RPMI8226 (cell line): Measurements from ENCODE around the gene RHO.
A peak's percentile ranks its signal among the peaks of the same experiment; 100 is the strongest.
"Not testable (repeated sequence)": the region's sequence is repeated elsewhere in the genome, so short reads cannot be mapped to it uniquely, and the experiment has no call there.

Experiments
- DNase-seq: peaks from one replicate; pipeline ENCODE4 v3.0.0-alpha.2; 2015

The RHO gene

DNA sequence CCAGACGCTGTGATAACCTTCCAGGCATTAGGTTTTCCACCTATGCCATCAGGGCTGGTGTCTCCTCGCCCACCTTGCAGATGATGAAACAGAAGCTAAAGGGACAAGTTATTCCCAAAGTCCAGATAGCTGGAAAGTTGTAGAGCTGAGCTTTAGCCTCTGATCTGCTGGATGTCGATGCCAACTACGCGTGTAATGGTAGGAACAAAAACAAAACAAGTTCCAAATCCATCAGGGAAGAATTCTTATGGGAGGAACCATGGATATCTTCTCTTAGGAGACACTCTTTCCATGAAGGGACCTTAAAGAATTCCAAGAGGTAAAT lies 28.1 kb upstream of the RHO start:
- no peak for DNase-seq

- no peak for DNase-seq
These were observed 26.8 kb upstream of the RHO start for GRCh38 chr3:129501630-129502029.

DNA sequence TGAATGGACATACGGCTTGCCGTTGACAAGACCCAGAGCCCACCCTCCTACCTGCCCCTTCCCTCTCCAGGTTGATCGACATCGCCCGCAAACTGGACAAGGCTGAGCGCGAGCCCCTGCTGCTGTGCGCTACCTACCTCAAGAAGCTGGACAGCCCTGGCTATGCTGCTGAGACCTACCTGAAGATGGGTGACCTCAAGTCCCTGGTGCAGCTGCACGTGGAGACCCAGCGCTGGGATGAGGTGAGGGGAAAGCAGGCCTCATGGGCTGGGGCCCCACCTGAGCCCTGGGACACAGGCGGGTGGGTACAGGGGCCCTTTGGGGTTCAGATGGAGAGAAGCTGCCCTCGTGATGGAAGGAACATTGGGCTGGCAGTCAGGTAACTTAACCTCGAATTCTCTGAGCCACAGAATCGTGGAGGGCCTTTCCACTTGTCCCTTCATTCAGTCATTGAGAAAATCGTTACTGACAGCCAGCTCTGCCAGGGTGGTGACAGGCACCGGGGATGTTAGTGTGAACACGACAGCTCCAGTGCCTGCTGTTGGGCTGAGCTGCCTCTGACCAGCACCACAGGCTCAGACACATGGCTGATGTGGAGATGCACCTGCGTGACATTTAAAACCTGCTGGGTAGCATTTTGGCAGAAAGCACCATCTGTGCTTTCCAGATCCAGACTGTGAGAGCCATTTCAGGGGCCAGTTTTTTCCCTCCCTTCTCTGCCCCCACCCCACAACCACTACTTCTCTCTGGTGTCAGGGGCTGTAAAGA lies 25.6 kb upstream of the RHO start:
- peak; percentile 91 for DNase-seq

GRCh38 chr3:129503471-129504291 lies 24.8 kb upstream of the RHO start:
- DNase-seq: no peak

- DNase-seq: peak; percentile 55
These were observed 23.9 kb upstream of the RHO start for GRCh38 chr3:129504471-129505100.

DNA sequence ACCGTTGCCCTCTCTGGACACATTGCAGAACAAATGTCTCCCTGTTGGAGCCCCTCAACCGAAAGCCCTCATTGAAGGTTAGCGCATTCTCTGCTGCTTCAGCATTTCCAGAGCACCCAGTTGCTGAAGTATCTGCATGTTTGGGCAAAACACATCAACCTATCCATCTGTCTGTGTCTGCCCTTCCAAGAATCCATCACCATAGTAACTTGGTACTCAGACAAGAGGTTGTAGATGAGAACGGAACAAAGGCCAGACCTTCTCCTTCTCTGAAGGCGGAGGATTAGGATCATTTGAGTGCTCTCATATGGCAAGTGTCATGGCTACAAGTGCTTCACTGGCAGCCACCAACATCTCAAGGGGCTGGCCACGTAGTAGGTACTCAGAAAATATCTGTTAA lies 23.1 kb upstream of the RHO start:
- peak; percentile 34 for DNase-seq

DNA sequence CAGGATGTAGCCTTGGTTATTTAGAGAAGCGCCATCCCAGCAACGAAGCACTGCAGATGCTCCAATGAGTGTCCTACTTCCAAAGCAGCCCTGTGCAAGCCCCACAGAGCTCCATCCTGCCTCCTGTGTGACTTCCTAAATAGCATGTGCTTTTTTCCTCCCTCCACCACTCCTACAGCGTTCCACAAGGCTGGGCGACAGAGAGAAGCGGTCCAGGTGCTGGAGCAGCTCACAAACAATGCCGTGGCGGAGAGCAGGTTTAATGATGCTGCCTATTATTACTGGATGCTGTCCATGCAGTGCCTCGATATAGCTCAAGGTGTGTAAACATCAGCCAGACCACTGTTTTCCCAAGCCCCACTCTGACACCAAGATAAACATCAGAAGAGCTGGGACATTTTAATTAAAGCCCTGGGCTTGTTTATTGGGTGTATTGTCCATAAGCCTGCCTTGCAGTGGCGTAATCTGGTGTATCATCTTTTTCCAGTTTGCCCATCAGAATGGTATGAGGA lies 22.2 kb upstream of the RHO start:
- no peak for DNase-seq

DNA sequence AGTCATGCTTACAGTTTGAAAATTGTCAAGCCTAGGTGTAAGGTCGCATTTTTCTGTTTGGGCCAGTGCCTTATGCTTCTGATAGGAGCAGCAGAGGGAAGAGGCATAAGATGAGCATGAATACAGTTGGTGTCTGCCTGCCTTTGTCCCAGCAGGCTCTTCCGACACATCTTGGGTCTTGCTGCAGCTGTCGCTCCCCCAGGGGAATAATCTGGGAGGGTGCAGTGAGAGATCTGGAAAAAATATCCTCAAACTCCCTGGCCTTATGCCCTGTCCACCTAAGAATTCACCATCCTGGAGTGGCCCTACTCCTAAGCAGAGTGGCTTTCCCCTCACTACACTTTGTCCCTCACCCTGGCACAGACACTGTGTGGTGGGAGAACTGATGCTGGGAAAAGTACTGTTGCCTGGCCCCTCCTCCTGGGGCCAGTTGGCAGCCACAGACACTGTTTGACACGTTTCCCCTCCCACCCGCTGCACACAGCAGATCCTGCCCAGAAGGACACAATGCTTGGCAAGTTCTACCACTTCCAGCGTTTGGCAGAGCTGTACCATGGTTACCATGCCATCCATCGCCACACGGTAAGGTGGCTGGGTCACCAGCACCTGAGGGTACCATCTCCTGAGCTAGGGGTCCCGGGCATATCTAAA lies 21.1 kb upstream of the RHO start:
- DNase-seq: no peak

GRCh38 chr3:129512595-129512994 lies 15.8 kb upstream of the RHO start:
- DNase-seq: no peak

DNA sequence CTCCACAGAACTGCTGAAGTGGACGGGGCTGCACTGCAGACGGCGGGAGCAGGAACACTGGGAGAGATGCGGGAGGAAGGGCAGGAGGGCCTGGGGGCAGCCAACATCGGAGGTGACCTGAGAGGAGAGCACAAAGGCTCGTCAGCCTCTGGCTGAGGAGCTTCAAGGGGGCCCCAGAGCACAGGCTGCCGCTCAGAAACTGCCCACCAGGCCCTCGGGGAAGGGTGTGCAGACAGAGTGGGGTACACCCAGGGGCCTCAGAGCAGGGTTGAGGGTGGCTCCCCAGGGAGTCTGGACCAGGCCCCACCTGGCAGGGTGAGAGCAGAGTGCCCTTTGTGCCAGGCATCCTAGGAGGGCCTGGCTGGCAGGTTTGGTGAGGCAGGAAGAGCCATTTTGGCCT lies 14.7 kb upstream of the RHO start:
- DNase-seq: no peak

- no peak for DNase-seq
These were observed 14.3 kb upstream of the RHO start for GRCh38 chr3:129514110-129514509.

DNA sequence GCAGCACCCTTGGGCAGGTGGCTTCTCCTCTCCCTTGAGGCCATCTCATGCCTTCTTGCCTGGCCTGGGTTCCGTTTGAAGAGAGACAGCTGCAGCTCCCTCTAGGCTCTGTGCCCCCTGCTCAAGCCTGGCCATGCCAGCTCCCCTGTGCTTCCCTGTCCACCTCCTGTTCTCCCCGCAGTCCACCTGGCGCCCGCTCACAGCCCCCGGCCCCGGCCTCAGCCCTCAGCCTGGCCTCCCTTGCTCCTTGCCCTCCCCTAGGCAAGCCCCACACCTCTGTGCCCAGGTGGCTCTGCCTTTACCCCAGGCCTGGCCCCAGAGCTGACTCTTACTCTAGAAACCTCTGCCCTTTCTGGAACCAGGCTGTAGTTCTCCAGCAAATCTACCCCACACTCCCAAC lies 13.9 kb upstream of the RHO start:
- no peak for DNase-seq

- not testable (repeated sequence) for DNase-seq
These were observed 13.2 kb upstream of the RHO start for GRCh38 chr3:129515108-129515820.

DNA sequence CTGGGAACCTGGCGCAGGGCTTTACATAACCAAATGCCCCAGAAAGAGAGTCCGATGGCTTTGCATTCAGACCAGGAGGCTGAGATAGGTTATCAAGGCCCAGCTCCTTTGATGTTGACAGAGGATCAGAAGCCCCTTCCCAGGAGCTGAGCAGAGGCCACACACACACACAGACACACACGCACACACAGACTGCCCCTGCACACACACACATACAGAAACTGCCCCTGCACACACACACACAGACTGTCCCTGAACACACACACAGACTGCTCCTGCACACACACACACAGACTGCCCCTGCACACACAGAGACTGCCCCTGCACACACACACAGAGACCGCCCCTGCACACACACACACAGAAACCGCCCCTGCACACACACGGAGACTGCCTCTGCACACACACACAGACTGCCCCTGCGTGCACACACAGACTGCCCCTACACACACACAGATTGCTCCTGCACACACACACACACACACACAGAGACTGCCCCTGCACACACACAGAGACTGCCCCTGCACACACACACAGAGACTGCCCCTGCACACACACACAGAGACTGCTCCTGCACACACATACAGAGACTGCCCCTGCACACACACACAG lies 12.5 kb upstream of the RHO start:
- not testable (repeated sequence) for DNase-seq

GRCh38 chr3:129517516-129517915 lies 10.9 kb upstream of the RHO start:
- DNase-seq: no peak

DNA sequence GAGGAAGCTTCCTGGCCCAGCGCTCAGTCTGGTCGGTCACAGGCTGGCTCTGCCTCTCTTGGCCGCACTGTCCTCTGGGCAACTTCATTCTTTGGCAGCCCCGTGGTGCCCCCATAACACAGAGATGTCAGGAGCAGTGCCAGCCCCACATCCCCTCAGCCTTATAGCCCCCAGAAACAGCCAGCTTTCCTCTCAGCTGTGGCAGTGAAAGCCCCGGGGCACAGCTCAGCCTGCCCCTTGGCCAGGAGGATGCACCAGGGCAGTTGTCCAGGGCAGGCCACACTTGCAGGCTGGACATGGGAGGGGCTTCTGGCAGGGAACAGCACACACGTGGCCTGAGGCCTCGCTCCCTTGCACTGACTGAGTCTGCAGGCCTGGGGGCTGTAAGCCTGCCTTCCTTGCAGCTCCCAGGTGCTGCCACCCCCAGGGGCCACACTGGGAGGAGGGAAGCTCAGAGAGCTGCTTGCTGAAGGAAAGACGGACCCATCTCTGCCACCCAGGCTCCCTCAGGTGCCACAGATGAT lies 10.3 kb upstream of the RHO start:
- no peak for DNase-seq

GRCh38 chr3:129518581-129518980 lies 9.9 kb upstream of the RHO start:
- no peak for DNase-seq

DNA sequence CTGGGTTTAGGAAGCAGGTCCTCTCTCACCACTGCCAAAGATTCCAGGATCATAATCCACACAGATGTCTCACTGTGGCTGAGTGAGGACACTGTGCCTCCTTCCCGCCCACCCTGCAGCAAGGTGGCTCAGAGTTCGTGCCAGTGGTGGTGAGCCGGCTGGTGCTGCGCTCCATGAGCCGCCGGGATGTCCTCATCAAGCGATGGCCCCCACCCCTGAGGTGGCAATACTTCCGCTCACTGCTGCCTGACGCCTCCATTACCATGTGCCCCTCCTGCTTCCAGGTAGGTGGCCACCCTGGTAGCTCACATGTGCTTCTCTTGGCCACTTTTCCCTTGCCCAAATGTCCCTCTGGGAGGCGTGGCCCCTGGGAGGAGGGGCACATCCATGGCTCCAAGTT lies 9.0 kb upstream of the RHO start:
- DNase-seq: no peak

DNA sequence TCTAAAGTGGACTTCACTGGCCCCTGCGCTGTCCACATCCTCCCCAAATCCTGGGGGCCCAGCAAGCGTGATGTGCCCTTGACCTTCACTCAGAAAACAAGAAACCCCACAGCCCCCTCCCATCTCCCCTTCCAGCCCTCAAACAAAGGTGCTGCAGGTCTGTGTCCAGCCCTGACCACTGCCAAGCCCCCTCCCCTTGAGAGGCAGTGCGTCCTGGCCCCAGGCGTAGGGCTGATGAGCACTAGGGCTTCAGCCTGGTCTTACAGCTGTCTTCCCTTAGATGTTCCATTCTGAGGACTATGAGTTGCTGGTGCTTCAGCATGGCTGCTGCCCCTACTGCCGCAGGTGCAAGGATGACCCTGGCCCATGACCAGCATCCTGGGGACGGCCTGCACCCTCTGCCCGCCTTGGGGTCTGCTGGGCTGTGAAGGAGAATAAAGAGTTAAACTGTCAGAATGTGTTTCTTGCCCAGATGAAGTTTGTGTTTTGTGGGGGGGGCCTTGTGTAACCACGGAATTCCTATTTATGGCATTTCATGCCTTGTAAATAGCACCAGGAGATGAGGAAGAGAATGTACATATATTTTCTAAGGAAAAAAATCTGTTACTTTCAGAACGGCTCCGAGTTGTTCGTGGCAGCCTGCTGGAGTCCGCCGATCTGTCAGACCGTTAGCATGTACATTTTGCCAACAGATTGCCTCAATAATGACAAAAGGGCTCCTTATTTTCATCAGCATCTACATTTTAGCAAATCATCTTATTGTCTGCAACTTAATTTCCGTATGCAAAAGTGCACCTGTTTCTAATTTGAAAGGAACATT lies 8.3 kb upstream of the RHO start:
- DNase-seq: no peak

DNA sequence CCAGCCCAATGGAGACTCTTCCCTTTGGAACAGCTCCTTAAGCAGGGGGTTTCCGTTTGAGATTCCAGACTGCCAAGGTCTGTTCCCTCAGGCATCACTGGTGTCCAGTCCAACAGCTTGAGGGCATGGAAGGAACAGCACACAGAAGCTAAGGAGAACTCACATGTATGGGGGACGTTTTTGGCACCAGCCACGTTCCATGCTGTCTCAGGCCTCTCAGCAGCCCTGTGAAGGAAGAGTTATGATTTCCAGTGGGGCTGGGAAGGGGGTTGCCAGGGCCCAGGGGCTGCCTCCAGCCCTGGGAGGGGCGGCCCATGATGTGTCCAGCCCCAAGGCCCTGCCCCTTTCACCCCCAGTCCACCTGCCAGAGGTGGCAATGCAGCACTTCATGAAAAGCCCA lies 7.5 kb upstream of the RHO start:
- no peak for DNase-seq

- DNase-seq: no peak
These were observed 6.8 kb upstream of the RHO start for GRCh38 chr3:129521611-129522010.
